Caco-2 (cell line): Measurements from ENCODE around the gene NSUN6. TPM values are rescaled to one million over a fixed set of nuclear protein-coding genes. Genes with fewer than 3 reads are reported as not detected.
"Not testable (repeated sequence)": the region's sequence is repeated elsewhere in the genome, so short reads cannot be mapped to it uniquely, and the experiment has no call there.

ENCODE experiments used
- BruUV-seq: library from RNA; stranded (reverse); fragments of 400-500 nt; replicated peaks from 2 replicates; lab custom pipeline; 2021; lab: Mats Ljungman, UMichigan
- CTCF ChIA-PET: fragments of 300-600 bp; sonication (Branson Sonifier 250); formaldehyde crosslinking; loops from one replicate; lab custom pipeline; 2022; ENCODE audit warnings: antibody characterized with exemption; lab: Charles Lee
- POLR2A ChIA-PET: fragments of 300-600 bp; sonication (Branson Sonifier 250); formaldehyde crosslinking; loops from one replicate; lab custom pipeline; 2022; ENCODE audit warnings: antibody characterized with exemption; lab: Charles Lee
- DNase-seq, 2 experiments: peaks; one replicate each; pipeline versions ENCODE4 v3.0.0 to v3.0.0-alpha.2; 2020 to 2022
- H3K27me3 ChIP-seq: replicated peaks from 2 replicates; pipeline ENCODE4 v1.6.0; 2011; ENCODE audit warnings: low read length; ENCODE audit not compliant: control insufficient read depth, insufficient read depth
- H3K36me3 ChIP-seq: 2 replicates; pipeline ENCODE4 v1.5.1; 2011; ENCODE audit warnings: low read length; ENCODE audit not compliant: control insufficient read depth, insufficient read depth
- H3K4me1 ChIP-seq: fragments of 250-450 bp; sonication (Bioruptor Pico); 2 replicates; pipeline ENCODE4 v1.5.1; 2020; ENCODE audit warnings: mild to moderate bottlenecking
- H3K4me3 ChIP-seq: 2 replicates; pipeline ENCODE4 v1.5.1; 2011; ENCODE audit warnings: low read depth, mild to moderate bottlenecking, control low read depth, low read length
- H3K9me3 ChIP-seq: fragments of 250-450 bp; sonication (Bioruptor Pico); 2 replicates; pipeline ENCODE4 v1.5.1; 2020; ENCODE audit warnings: mild to moderate bottlenecking, moderate library complexity
- H3K27ac Mint-ChIP-seq: one replicate; pipeline ENCODE4 v1.8.0; 2022; ENCODE audit warnings: mixed read lengths; ENCODE audit not compliant: unreplicated experiment
- H3K27me3 Mint-ChIP-seq: one replicate; pipeline ENCODE4 v1.8.0; 2022; ENCODE audit warnings: mixed read lengths; ENCODE audit not compliant: insufficient read depth, unreplicated experiment
- H3K36me3 Mint-ChIP-seq: one replicate; pipeline ENCODE4 v1.8.0; 2022; ENCODE audit warnings: mild to moderate bottlenecking, mixed read lengths; ENCODE audit not compliant: insufficient read depth, unreplicated experiment
- H3K4me1 Mint-ChIP-seq: one replicate; pipeline ENCODE4 v1.8.0; 2022; ENCODE audit warnings: low read depth, mixed read lengths; ENCODE audit not compliant: unreplicated experiment
- H3K4me3 Mint-ChIP-seq: one replicate; pipeline ENCODE4 v1.8.0; 2022; ENCODE audit warnings: mild to moderate bottlenecking, moderate library complexity, mixed read lengths; ENCODE audit not compliant: unreplicated experiment
- H3K9me3 Mint-ChIP-seq: one replicate; pipeline ENCODE4 v1.8.0; 2022; ENCODE audit warnings: mixed read lengths; ENCODE audit not compliant: unreplicated experiment
- intact Hi-C: fragments of 100-400 bp; cut with micrococcal nuclease; formaldehyde crosslinking; loops from one replicate; pipeline ENCODE4 v1.10.0; 2022; ENCODE audit not compliant: unreplicated experiment
- total RNA-seq: library from RNA; stranded (reverse); gene quantifications from 2 replicates; pipeline ENCODE4 v1.2.3, GENCODE V29; 2022
- TF ChIP-seq, protein P1 (sequence below), 2 experiments: fragments of 200-600 bp in 1 of 2; IDR thresholded peaks; 1 replicate in 1 of 2; 2 replicates in 1 of 2; pipeline versions ENCODE4 v1.5.1 to v1.8.0; 2011 to 2022; ENCODE audit warnings: antibody characterized with exemption in 1 of 2, control low read depth in 1 of 2, inconsistent platforms in 1 of 2, low read depth in 1 of 2, low read length in 1 of 2, mild to moderate bottlenecking in 1 of 2, moderate library complexity in 1 of 2; ENCODE audit not compliant: insufficient read depth in 1 of 2, severe bottlenecking in 1 of 2, unreplicated experiment in 1 of 2

Gene NSUN6
- total RNA-seq, 1 experiment from 2014 or later, result 17.3 TPM

DNA sequence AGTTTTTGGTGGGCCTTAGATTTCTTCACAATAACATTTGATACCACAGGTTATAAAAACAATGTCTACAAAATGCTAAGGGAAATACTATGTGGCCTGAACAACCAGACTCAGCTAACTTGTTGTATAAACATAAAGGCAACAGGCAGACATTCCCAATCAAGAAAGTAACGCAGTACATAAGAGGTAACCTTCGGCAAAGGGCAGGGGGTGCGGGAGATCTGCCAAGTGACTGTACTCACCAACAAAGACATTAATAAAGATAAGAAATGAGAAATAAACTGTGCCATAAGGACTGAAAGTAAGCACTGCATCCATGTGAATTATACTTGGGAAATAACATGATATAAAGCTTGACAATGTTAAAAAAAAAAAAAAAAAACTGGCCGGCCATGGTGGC, 15.4 kb downstream of the NSUN6 start:
- intact Hi-C loops, result no loop called here
- POLR2A ChIA-PET, result interaction anchor here (0.6 kb wide), 1 partner anchor 276 kb away, joined by 5 read pairs; no protein-coding TSS in a partner anchor
- BruUV-seq, result no TSS peak
- TF ChIP-seq, protein P1, sequence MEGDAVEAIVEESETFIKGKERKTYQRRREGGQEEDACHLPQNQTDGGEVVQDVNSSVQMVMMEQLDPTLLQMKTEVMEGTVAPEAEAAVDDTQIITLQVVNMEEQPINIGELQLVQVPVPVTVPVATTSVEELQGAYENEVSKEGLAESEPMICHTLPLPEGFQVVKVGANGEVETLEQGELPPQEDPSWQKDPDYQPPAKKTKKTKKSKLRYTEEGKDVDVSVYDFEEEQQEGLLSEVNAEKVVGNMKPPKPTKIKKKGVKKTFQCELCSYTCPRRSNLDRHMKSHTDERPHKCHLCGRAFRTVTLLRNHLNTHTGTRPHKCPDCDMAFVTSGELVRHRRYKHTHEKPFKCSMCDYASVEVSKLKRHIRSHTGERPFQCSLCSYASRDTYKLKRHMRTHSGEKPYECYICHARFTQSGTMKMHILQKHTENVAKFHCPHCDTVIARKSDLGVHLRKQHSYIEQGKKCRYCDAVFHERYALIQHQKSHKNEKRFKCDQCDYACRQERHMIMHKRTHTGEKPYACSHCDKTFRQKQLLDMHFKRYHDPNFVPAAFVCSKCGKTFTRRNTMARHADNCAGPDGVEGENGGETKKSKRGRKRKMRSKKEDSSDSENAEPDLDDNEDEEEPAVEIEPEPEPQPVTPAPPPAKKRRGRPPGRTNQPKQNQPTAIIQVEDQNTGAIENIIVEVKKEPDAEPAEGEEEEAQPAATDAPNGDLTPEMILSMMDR (IDR thresholded peaks at IDR 0.05; ENCODE audit: insufficient read depth in 1 of 2, low read depth in 1 of 2, low read length in 1 of 2, severe bottlenecking in 1 of 2, unreplicated experiment in 1 of 2), result no peak
- H3K9me3 ChIP-seq, result no peaks in the 10 kb centered on the region
- Mint-ChIP-seq H3K27ac (no peak overlapping the region), H3K27me3 (no peaks in the 10 kb centered on the region), H3K36me3 (peaks cover 24% of the 10 kb centered on the region), H3K9me3 (no peaks in the 10 kb centered on the region), H3K4me3 (no peak overlapping the region), H3K4me1 (peaks cover 31% of the 10 kb centered on the region)
- H3K36me3 ChIP-seq, result no peaks in the 10 kb centered on the region
- H3K4me1 ChIP-seq, result peaks cover 44% of the 10 kb centered on the region
- H3K4me3 ChIP-seq, result no peak overlapping the region
- no peaks in the 10 kb centered on the region for H3K27me3 ChIP-seq
- no peak for DNase-seq
- CTCF ChIA-PET, result no interaction called here

DNA sequence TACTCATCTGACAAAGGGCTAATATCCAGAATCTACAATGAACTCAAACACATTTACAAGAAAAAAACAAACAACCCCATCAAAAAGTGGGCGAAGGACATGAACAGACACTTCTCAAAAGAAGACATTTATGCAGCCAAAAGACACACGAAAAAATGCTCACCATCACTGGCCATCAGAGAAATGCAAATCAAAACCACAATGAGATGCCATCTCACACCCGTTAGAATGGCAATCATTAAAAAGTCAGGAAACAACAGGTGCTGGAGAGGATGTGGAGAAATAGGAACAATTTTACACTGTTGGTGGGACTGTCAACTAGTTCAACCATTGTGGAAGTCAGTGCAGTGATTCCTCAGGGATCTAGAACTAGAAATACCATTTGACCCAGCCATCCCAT, 18.9 kb downstream of the NSUN6 start:
- not testable (repeated sequence) for H3K27me3 Mint-ChIP-seq

DNA sequence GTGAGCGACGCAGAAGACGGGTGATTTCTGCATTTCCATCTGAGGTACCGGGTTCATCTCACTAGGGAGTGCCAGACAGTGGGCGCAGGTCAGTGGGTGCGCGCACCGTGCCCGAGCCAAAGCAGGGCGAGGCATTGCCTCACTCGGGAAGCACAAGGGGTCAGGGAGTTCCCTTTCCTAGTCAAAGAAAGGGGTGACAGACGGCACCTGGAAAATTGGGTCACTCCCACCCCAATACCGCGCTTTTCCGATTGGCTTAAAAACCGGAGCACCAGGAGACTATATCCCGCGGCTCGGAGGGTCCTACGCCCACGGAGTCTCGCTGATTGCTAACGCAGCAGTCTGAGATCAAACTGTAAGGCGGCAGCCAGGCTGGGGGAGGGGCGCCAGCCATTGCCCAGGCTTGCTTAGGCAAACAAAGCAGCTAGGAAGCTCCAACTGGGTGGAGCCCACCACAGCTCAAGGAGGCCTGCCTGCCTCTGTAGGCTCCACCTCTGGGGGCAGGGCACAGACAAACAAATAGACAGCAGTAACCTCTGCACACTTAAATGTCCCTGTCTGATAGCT, 23.9 kb downstream of the NSUN6 start:
- CTCF ChIA-PET, H3K27me3 ChIP-seq, H3K27me3 Mint-ChIP-seq, H3K9me3 ChIP-seq, BruUV-seq, H3K36me3 ChIP-seq, H3K9me3 Mint-ChIP-seq: not testable (repeated sequence)
- POLR2A ChIA-PET, result interaction anchor here (0.8 kb wide), 1 partner anchor 24 kb away, joined by 6 read pairs; the partner anchor contains the start of gene NSUN6
- DNase-seq, result peak; percentile 93 to 95
- intact Hi-C loops, result loop anchor here (1.0 kb wide), 1 partner anchor 17 kb away; no protein-coding TSS in a partner anchor
- Histone ChIP-seq H3K4me1 (peaks cover 36% of the 10 kb centered on the region), H3K4me3 (peak overlapping the region; percentile 59)
- peaks cover 50% of the 10 kb centered on the region for H3K4me1 Mint-ChIP-seq
- H3K4me3 Mint-ChIP-seq, result peak overlapping the region; percentile 82
- peaks cover 19% of the 10 kb centered on the region for H3K36me3 Mint-ChIP-seq
- peak overlapping the region; percentile 93 for H3K27ac Mint-ChIP-seq

More for the DNA sequence above, 18.9 kb downstream of the NSUN6 start:
- BruUV-seq, H3K27me3 ChIP-seq, intact Hi-C loops, DNase-seq, POLR2A ChIA-PET, H3K9me3 Mint-ChIP-seq, CTCF ChIA-PET, H3K27ac Mint-ChIP-seq, H3K4me3 ChIP-seq, H3K36me3 ChIP-seq, H3K4me3 Mint-ChIP-seq, H3K9me3 ChIP-seq: not testable (repeated sequence)
- Mint-ChIP-seq H3K4me1 (peaks cover 21% of the 10 kb centered on the region), H3K36me3 (peaks cover 24% of the 10 kb centered on the region)
- H3K4me1 ChIP-seq, result peaks cover 25% of the 10 kb centered on the region

DNA sequence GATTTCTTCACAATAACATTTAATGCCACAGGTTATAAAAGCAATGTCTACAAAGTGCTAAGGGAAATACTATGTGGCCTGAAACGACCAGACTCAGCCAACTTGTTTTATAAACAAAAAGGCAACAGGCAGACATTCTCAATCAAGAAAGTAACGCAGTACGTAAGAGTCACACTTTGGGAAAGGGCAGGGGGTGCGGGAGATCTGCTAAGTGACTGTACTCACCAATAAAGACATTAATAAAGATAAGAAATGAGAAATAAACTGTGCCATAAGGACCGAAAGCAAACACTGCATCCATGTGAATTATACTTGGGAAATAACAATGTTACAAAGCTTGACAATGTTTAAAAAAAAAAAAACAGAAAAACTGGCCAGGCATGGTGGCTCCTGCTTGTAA, 25.5 kb downstream of the NSUN6 start:
- Histone ChIP-seq H3K36me3 (no peaks in the 10 kb centered on the region; the same call in 1 of the 2 replicates), H3K4me3 (no peak overlapping the region), H3K27me3 (no peaks in the 10 kb centered on the region), H3K9me3 (no peaks in the 10 kb centered on the region), H3K4me1 (peaks cover 52% of the 10 kb centered on the region)
- intact Hi-C loops, result no loop called here
- POLR2A ChIA-PET, result interaction anchor here (1.4 kb wide), 1 partner anchor 33 kb away, joined by 4 read pairs; the partner anchor contains the start of gene ARL5B
- no peaks in the 10 kb centered on the region for H3K9me3 Mint-ChIP-seq
- peaks cover 64% of the 10 kb centered on the region for H3K4me1 Mint-ChIP-seq
- H3K27me3 Mint-ChIP-seq, result no peaks in the 10 kb centered on the region
- CTCF ChIA-PET, result no interaction called here
- peaks cover 24% of the 10 kb centered on the region for H3K36me3 Mint-ChIP-seq
- TF ChIP-seq, protein P1 (IDR thresholded peaks at IDR 0.05; ENCODE audit: insufficient read depth in 1 of 2, low read depth in 1 of 2, low read length in 1 of 2, severe bottlenecking in 1 of 2, unreplicated experiment in 1 of 2), result no peak
- peak overlapping the region; percentile 57 for H3K27ac Mint-ChIP-seq
- BruUV-seq, result no TSS peak
- DNase-seq, result no peak
- H3K4me3 Mint-ChIP-seq, result peak overlapping the region; percentile 54

DNA sequence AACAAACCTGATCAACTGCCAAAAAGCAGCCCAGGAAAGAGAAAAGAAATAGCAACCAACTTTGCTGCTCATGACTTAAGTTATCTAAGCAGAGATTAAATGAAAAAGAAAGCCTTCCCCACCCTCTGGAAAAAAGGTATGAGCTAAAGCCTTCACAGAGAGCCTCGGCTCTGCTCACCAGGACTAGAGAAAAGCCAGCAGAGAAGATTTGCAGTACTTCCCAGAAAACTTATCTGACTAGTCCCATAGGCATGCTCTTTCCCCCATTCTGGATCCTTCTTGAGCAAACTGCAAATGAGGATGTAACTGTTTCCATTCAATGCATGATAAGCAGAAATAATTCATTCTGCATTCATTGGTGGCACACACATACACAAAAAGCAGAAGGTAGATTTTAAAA, 27.7 kb downstream of the NSUN6 start:
- H3K36me3 ChIP-seq, CTCF ChIA-PET, POLR2A ChIA-PET, H3K27me3 Mint-ChIP-seq, H3K9me3 Mint-ChIP-seq, DNase-seq, H3K27me3 ChIP-seq, BruUV-seq, H3K4me3 ChIP-seq, H3K9me3 ChIP-seq: not testable (repeated sequence)
- Mint-ChIP-seq H3K4me3 (peak overlapping the region; percentile 33), H3K4me1 (peaks cover 79% of the 10 kb centered on the region), H3K36me3 (peaks cover 43% of the 10 kb centered on the region), H3K27ac (peak overlapping the region; percentile 73)
- intact Hi-C loops, result loop anchor here (1.0 kb wide), 2 partner anchors 7 to 36 kb away; partner anchors contain the start of gene ARL5B
- H3K4me1 ChIP-seq, result peaks cover 64% of the 10 kb centered on the region
